GM18867 (cell line): ENCODE data around the gene CUZD1.
"Not testable (repeated sequence)": the region's sequence is repeated elsewhere in the genome, so short reads cannot be mapped to it uniquely, and the experiment has no call there.

Experiments
- ATAC-seq: cut with Tn5 transposase; IDR thresholded peaks from one replicate; pipeline ENCODE4 v1.9.1; 2021; ENCODE audit warnings: mild to moderate bottlenecking, moderate library complexity; ENCODE audit not compliant: unreplicated experiment

The CUZD1 gene

GRCh38 chr10:122845783-122846332 is at the start of gene CUZD1:
Gene CUZD1, minus strand, starts transcription at chr10:122845857. Its CDS starts 14 bp downstream, at chr10:122845843.
- no peak for ATAC-seq

GRCh38 chr10:122894261-122894944 is 48.7 kb upstream of the CUZD1 start:
- ATAC-seq: no peak

GRCh38 chr10:122884166-122884565 is 38.5 kb upstream of the CUZD1 start:
- no peak for ATAC-seq

GRCh38 chr10:122882766-122883165 is 37.1 kb upstream of the CUZD1 start:
- no peak for ATAC-seq

GRCh38 chr10:122879339-122880273 is 33.9 kb upstream of the CUZD1 start, which contains the start of gene FAM24B:
Gene FAM24B, minus strand, starts transcription at chr10:122879581. Its CDS starts 29,066 bp downstream, at chr10:122850515.
- ATAC-seq: peak; percentile 86

GRCh38 chr10:122878799-122879338 is 33.2 kb upstream of the CUZD1 start:
- ATAC-seq: peak; percentile 5

GRCh38 chr10:122877264-122877663 is 31.6 kb upstream of the CUZD1 start:
- ATAC-seq: no peak

GRCh38 chr10:122876467-122876855 is 30.8 kb upstream of the CUZD1 start:
- ATAC-seq: no peak

GRCh38 chr10:122875843-122876466 is 30.3 kb upstream of the CUZD1 start:
- ATAC-seq: no peak

GRCh38 chr10:122871947-122872346 is 26.3 kb upstream of the CUZD1 start:
- not testable (repeated sequence) for ATAC-seq

- ATAC-seq: not testable (repeated sequence)
Measured at GRCh38 chr10:122868768-122869167, 23.1 kb upstream of the CUZD1 start.

- not testable (repeated sequence) for ATAC-seq
Measured at GRCh38 chr10:122866757-122867482, 21.3 kb upstream of the CUZD1 start.

GRCh38 chr10:122864901-122865300 is 19.2 kb upstream of the CUZD1 start:
- ATAC-seq: no peak

- no peak for ATAC-seq
Measured at GRCh38 chr10:122864194-122864592, 18.5 kb upstream of the CUZD1 start.

- ATAC-seq: no peak
Measured at GRCh38 chr10:122863216-122864193, 17.8 kb upstream of the CUZD1 start.

- no peak for ATAC-seq
Measured at GRCh38 chr10:122861711-122862161, 16.1 kb upstream of the CUZD1 start.

GRCh38 chr10:122859527-122859926 is 13.9 kb upstream of the CUZD1 start:
- ATAC-seq: no peak

- ATAC-seq: not testable (repeated sequence)
Measured at GRCh38 chr10:122858042-122858441, 12.4 kb upstream of the CUZD1 start.

GRCh38 chr10:122856902-122857301 is 11.2 kb upstream of the CUZD1 start:
- no peak for ATAC-seq
